Measurements from ENCODE around the gene DBN1.
"Not testable (repeated sequence)": the region's sequence is repeated elsewhere in the genome, so short reads cannot be mapped to it uniquely, and the experiment has no call there.

The DBN1 gene

DNA sequence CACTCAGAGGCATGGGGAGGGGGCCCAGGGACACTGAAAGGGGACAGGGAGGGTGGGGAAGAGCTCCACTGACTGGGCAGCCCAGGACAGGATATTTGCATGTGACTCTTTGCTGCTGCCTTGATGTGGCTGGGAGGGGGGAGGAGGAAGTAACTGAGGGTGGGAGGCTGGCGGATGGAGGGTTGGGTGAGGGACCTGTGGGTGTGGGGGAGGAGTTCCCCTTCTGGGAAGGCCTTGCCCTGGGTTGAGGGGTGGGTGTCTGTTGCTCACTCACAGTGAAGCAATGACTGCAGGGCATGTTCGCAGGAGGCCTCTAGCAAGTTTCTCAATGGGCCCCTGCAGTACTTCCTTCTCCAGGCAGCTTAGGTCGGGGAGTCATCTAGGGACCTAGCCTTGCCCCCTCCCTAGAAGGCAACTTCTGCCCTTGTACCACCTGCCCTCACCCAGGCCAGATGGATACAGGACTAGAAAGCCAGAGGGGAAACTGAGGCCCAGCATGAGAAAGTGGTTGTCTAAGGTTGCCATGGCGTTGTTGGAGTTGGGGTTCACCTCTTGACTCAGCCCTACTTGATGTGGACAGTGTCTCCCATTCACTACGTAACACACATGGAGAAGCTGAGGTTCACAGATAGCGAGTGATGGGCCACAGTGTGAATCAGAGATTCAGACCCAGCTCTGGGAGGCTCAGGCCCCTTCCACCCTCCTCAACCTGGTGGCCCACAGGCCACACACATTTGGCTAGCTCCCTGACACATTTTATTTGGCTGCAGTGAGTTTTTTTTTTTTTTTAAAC is 44.0 kb downstream of the DBN1 start:
- DNase-seq (ENCODE audit: low read depth, low spot score) = peak; percentile 67

DNA sequence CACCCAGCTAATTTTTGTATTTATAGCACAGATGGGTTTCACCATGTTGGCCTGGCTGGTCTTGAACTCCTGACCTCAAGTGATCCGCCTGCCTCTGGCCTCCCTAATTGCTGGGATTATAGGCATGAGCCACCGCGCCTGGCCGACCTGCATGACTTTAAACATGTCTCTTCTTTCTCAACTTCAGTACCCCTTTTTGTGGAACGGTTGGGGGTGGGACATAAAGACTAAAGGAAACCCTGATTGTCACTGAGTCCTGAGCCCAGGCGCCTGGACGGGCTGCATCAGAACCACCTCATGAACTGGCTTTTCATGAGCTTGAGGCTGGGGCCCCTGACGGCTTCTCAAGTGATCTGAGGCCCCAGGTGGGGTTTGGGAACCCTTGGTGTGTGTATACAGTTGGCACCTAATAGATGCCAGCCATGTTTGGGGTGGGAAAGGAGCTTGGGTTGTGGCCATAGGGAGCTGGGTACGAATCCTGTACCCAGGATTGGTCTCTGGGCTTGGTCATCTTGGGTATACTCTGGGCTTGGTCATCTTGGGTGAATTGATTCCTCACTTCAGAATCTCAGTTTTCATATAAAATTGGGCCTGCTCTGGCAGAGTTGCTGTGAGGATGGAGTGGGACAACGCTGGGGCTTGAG is 44.7 kb downstream of the DBN1 start:
- no peak for DNase-seq (ENCODE audit: low read depth, low spot score)

DNA sequence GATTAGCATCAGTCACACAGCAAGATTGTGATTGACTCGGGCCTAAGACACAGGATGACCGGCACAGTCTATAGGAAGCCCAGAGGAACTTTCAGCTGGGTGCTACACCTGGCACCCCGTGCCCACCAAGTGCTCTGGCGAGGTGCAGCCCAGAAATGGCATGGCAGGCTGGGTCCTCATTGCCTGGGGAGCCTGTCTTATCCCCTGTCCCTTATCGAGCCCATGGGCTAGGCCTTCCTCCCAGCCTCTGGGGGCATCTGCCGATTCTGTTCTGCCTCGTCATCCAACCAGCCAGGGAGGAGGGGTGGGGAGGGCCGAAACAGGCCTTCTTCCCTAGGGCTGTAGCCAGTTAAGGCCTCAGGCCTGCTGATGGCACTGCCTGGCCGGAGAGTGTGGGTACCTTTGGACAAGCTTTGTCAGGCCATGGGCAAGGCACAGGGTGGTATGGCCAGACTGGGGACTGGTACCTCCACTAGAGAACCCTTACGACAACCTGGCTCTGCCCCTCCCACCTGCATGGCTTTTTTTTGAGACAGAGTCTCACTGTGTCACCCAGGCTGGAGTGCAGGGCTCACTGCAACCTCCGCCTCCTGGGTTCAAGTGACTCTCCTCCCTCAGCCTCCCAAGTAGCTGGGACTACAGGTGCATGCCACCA is 45.4 kb downstream of the DBN1 start:
- DNase-seq (ENCODE audit: low read depth, low spot score) = no peak

DNA sequence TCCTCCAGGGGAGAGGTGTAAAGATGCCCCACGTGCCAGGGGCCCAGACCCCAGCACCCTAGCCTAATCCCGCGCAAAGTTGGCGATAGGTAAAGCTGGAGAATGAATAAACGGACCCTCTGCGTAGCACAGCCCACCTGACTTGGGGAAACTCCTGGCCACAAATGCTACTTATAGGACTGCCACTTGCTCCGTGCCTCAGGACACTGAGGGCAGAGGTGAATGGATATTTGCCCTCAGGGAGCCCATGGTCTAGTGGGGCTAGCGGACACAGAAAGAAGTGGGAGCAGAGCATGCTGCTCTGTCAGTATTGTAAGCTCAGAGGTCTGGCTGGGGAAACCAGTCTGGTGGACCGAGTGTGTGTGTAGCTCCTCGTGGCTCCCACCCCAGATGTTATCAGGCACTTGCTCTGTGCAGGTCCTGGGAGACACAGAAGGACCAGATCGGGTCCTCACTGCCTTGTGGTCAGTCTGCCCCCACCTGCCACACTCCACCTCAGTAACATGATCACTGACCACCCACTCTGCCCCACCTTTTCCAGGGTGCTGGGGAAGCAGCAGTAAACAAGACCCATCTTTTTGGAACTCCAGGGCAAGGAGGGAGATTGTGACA is 46.1 kb downstream of the DBN1 start:
- no peak for DNase-seq (ENCODE audit: low read depth, low spot score)

DNA sequence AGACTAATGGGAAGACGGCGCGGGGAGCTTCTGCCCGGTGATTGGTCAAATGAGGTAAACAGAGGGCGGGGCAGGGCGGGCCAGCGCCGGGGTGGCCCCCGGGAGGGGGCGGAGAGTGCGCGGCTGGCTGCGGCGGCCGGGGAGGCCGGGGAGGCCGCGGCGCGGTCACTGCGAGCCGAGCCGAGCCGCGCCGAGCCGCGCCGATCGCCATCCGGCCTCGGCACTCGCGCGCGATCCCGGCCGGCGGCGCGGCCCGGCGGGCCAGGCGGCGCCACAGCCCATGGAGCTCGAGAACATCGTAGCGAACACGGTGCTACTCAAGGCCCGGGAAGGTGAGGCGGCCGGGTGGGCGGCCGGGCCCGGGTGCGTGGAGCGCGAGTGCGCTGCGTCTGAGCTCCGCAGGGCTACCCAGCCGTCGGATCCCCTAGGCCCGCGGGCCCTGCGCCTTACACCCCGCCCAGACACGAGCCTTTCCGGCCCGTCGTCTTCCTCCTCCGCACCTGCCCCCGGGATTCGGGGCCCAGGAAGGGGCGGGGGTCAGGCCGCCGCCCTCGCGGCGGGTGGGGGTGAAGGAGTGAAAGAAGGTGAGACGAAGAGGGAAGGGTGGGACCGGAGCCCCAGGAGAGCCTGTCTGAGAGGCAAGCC is 46.7 kb downstream of the DBN1 start, which contains the start of gene GRK6:
Gene GRK6 (plus strand): TSS at position 111 of the 645 bp plus-strand sequence. CDS start 170 bp downstream, at position 281.
- DNase-seq (ENCODE audit: low read depth, low spot score) = no peak

DNA sequence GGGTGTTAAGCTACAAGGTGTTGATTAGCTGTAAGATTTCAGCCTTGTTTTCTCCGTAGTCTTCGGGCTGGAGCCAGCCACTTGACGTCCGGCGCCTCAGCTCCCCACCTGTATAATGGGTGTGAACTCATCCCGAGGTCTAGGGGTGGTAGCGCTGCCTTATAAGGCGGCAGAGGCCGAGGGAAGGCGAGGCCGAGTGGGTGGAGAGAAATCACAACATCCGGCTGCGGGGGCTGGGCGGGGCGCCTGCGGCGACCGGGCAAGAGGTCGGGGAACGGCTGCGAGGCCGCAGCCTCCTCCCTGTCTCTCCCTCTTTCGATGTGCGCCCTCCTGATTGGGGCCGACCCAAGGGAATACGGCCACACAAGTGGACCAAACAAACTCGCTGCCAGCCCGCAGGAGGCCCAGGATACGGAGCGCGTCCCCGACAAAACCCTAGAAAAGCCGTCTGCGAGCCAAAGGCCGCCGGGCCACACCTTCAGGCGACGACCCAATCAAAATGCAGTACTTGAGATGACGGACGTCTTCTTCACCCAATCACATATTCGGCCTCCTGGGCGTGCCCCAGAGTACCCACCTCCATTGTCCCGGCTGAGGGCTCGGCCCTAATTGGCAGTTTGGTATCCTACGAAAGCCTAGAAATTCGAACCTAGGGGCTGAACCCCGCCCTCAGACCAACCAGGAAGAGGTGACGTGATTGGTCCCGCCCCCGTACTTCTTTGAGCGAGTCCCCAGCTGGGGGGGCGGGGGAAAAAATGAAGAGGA is 47.5 kb downstream of the DBN1 start:
- peak; percentile 100 for DNase-seq (ENCODE audit: low read depth, low spot score)

DNA sequence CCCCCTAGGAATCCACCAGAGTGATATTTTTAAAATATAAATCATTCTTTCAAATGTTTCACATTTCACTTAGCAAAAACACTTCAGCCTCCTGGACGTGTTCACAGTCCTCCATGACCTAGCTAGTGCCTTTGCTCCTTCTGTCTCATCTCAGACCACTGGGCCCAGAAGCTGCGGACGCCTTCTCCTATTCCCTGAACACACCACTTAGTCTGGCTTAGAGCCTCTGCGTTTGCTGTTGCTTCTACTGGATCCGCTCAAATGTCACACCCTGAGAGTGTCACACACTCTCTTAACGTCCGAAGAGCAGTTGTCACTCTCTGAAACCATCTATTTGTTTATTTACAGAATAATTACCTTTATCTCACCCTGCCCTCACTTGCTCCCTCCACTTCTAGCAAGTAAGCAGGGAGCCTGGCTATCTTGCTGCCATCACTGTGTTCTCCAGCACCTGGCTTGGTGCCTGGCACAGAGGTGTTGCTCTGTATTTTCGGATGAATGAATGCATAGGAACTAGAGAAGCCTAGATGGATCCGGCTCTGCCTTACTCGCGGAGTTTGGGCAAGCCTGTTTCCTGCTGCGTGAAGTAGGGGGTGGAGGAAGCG is 48.1 kb downstream of the DBN1 start:
- DNase-seq (ENCODE audit: low read depth, low spot score) = no peak

DNA sequence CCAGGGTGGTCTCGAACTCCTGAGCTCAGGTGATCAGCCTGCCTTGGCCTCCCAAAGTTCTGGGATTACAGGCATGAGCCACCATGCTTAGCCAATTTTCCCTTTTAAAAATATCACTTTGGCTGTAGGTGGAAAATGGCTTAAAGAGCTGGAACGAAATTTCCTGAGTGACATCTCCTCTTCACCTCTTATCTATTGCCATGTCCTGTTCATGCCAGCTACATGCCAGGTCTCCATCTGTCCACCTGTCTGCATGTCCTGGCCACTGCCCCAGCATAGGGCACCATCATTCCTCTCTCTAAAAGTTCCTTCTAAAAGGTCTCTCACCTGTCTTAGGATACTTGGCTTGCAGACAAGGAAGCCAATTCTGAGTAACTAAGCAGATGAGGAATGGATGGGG is 49.8 kb downstream of the DBN1 start:
- DNase-seq (ENCODE audit: low read depth, low spot score) = no peak

DNA sequence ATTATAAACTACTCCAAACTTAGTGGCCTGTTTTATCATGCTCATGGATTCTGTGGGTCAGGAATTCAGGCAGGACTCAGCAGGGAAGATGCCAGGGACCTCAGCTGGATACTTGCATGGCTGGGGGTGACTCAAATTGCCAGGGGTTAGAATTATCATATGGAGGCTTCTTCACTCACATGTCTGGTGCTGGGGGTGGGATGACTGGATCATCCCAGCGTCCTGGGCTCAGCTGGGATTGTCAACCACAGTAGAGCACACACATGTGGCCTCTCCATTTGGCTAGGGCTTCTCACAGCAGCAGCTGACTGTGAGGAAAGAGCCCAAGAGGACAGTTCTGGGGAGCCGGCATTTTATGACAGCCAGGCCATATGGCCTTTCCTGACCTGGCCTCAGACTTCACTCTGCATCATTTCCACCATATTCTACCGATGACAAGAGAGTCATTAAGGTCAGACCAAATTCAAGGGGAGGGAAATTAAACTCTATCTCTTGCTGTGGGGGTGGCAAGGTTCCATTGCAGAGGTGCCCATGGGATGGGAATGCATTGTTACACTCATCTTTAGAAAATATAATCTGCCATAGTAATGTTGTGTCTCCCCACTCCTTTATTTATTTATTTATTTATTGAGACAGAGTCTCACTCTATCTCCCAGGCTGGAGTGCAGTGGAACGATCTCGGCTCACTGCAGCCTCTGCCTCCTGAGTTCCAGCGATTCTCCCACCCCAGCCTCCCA is 52.2 kb downstream of the DBN1 start:
- DNase-seq (ENCODE audit: low read depth, low spot score) = no peak

DNA sequence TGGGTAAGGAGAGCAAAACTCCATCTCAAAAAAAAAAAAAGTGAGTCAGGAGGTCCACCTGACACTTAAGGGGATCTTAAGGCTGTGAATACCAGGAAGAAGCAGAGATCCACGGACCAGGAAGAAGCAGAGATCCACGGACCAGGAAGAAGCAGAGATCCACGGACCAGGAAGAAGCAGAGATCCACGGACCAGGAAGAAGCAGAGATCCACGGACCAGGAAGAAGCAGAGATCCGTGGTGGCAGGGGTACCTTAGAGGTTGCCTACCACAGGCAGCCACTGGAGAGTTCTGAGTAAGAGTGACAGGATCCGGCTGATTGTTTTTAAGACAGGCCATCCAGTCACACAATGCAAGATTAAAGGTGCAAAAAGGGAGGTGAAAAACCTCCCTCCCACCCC is 53.0 kb downstream of the DBN1 start:
- DNase-seq (ENCODE audit: low read depth, low spot score) = not testable (repeated sequence)

DNA sequence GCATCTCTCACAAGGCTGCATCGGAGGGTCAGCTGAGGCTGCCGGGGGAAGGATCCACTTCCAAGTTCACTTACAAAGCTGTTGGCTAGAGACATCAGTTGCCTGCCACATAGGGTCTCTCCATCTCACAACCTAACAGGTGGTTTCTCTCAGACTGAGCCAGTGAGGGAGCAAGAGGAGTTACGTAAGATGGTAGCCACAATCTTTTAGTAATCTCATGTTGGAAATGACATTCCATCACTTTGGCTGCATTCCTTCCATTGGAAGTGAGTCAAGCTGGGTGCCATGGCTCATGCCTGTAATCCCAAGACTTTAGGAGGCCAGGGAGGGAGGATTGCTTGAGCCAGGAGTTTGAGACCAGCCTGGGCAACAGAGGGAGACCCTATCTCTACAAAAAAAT is 54.4 kb downstream of the DBN1 start:
- no peak for DNase-seq (ENCODE audit: low read depth, low spot score)

DNA sequence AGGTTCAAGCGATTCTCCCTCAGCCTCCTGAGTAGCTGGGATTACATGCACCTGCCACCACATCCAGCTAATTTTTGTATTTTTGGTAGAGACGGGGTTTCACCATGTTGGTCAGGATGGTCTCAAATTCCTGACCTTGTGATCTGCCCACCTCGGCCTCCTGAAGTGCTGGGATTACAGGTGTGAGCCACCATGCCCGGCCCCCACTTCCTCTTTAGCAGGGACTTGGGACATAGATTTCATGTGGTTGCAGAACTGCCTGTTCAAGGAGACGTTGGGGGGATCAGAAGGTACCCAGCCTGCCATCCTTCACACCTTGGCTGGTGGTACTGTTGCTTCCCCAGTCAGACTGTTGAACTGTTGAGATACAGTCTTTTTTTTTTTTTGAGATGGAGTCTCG is 56.4 kb downstream of the DBN1 start:
- not testable (repeated sequence) for DNase-seq (ENCODE audit: low read depth, low spot score)

DNA sequence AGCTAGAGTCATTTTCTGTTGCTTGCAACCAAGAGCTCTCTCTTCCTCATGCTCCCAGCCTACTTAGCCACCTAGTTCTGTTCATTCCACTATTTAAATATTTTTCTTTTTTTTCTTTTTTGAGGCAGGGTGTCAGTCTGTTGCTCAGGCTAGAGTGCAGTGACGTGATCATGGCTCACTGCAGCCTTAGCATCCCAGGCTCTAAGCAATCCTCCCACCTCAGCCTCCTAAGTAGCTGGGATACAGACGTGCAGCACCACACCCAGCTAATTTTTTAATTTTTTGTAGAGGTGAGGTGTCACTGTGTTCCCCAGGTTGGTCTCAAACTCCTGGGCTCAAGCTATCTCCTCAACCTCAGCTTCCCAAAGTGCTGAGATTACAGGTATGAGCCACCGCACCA is 59.0 kb downstream of the DBN1 start:
- DNase-seq (ENCODE audit: low read depth, low spot score) = no peak

DNA sequence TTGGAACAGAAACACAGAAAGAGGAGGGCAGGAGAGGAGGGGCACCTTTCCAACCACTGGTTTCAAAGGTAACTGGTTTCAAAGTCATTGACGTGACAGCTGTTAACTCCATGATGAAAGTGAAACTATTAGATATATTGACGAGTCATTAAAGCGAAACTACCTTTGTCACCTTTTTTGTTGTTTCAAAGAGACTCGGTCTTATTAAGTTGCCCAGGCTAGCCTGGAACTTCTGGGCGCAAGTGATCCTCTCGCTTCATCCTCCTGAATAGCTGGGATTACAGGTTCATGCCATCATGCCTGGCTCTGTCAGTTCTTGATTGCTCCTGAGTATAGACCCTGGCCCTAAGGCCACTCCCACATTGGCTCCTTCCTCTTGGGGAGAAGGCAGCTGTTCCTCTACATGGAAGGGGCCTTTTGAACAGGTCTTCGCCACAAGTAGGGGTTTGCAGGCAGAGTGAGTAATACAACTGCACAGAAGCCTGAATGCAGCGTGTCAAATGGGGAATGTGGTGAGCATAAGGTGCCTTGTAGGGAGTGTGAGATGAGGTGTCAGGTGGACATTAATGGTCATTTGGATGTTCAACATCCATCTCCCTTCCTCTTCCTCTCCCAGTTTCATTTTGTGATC is 60.7 kb downstream of the DBN1 start:
- no peak for DNase-seq (ENCODE audit: low read depth, low spot score)

DNA sequence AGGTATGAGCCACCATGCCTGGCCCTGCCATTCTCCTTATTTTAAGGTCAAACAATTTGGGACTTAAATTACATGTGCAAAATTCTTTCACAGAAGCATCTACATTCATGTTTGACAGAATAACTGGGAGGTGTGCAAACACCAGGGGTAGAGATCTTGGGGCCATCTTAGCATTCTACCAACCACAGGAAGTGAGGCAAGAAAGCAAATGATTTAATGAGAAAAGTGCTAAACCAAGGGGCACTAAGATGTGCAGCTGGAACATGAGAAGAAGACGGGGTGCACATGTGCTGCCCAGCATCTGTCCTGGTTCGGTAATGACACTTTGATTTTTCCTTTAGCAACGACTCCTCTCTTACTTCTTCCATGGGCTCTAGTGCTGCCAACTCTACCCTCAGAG is 62.9 kb downstream of the DBN1 start:
- no peak for DNase-seq (ENCODE audit: low read depth, low spot score)

DNA sequence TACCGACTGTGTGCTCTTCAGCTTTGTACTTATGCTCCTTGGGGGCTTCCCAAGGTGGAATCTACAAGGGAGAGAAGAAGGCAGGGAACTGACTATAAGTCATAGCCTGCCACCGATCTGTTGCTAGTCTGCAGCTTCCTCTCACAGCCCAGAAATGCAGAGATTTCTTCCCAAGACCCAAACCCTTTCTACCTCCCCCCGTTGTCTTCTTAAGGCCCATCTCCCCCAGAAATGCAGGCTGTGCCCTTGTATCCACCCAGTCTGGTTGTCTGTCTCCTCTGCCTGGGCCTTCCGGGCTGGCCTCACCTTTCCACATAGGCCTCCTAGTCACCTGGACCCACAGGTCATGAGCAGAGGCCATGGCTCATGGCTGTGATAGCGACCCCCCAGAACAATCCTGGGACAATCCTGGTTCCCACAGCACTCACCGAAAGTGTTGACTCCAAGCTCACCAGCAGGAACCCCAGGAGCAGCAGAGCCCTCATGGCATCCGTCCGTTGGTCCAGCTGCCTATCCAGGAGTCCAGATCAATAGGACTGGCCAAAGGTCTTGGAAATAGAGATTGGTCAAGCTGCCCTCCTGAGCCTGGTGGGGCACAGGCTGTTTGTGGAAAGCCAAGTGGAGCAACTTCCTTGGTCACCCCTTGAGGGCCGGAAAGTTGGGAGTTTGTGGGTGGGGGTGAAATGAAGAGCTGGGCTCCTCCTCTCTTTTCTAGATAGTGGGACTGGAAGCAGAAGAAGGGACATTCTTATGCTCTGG is 64.2 kb downstream of the DBN1 start, which contains the start of gene F12:
Gene F12 (minus strand): TSS at position 522 of the 759 bp plus-strand sequence. CDS start 37 bp downstream, at position 485.
- no peak for DNase-seq (ENCODE audit: low read depth, low spot score)

Measured in activated CD4-positive, CD25-positive, alpha-beta regulatory T cell treated with anti-CD3 and anti-CD28 coated beads, Interleukin-2, amount 50 U/mL, for 16 hours (primary cell).